Vagina (tissue), 2 donors: ENCODE data around the gene ACSL5.

Experiments
- CTCF ChIP-seq, 3 experiments: fragments of 450-650 bp in 2 of 3; fragments of 200-600 bp in 1 of 3; sonication (generic) in 1 of 3; IDR thresholded peaks; one replicate each; pipeline ENCODE4 v1.5.1; 2017 to 2019; ENCODE audit warnings: antibody characterized with exemption in 3 of 3, mild to moderate bottlenecking in 2 of 3, moderate library complexity in 2 of 3
- POLR2A ChIP-seq, 2 donors: fragments of 450-650 bp; IDR thresholded peaks; one replicate each; pipeline ENCODE4 v1.6.1; 2017; ENCODE audit warnings: antibody characterized with exemption in 2 of 2, mild to moderate bottlenecking in 2 of 2, moderate library complexity in 2 of 2
- POLR2AphosphoS5 ChIP-seq, 2 donors: sonication (generic); formaldehyde crosslinking; IDR thresholded peaks; one replicate each; pipeline ENCODE4 v1.9.0; 2017; ENCODE audit warnings: antibody characterized with exemption in 2 of 2, mild to moderate bottlenecking in 2 of 2, low read depth in 1 of 2; ENCODE audit not compliant: insufficient read depth in 1 of 2

DNA sequence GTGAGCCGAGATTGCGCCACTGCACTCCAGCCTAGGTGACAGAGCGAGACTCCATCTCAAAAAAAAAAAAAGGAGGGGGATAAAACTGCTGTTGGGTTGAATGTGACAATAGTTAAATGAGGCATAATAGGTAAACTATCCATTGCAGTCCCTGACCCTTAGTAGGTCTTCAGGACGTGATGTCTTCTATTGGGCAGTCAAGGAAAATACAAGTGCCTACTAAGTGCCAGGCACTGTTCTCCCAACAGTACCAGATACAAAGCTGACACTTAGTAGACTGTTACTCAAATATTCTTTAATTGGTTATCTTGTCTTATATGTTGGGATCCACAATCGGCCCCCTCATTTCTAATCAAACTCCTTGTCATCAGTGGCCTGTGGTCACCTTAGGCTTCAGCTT lies 27.1 kb upstream of the ACSL5 start:
- TF ChIP-seq CTCF (IDR thresholded peaks at IDR 0.05) (no peak), POLR2A (IDR thresholded peaks at IDR 0.05) (no peak), POLR2AphosphoS5 (IDR thresholded peaks at IDR 0.05; ENCODE audit: insufficient read depth in 1 of 2, low read depth in 1 of 2) (no peak)
